Cardiac septum (tissue), 1 donor: Measurements from ENCODE around the gene CST7. TPM values are rescaled to one million over a fixed set of nuclear protein-coding genes. Genes with fewer than 3 reads are reported as not detected.
A peak's percentile ranks its signal among the peaks of the same experiment; 100 is the strongest.
"Not testable (repeated sequence)": the region's sequence is repeated elsewhere in the genome, so short reads cannot be mapped to it uniquely, and the experiment has no call there.

Experiments
- DNase-seq: peaks from one replicate; pipeline ENCODE4 v3.0.0-alpha.2; 2020; ENCODE audit warnings: low spot score
- intact Hi-C: fragments of 100-400 bp; cut with DNase I; formaldehyde crosslinking; loops from one replicate; pipeline ENCODE4 v1.14.0; 2022
- total RNA-seq: library from RNA; stranded (reverse); fragmentation: NEBNext Ultra II Directional; extraction: Animal tissue kit (Norgen Biotek cat#: 25700); gene quantifications from one replicate; pipeline ENCODE4 v1.2.1, GENCODE V29; 2021
- donor health status: DM: no; HTN: no; CAD: no.

CST7 gene
- total RNA-seq, 1 donor from 2014 or later: 1.6 TPM

- intact Hi-C loops: loop anchor here (1.0 to 5.0 kb wide), 3 partner anchors 71 to 403 kb away; no protein-coding TSS in a partner anchor
Measured at GRCh38 chr20:24994186-24994465, 45.1 kb downstream of the CST7 start.

GRCh38 chr20:24994470-24995368 is 45.6 kb downstream of the CST7 start:
- intact Hi-C loops: loop anchor here (1.0 to 5.0 kb wide), 3 partner anchors 71 to 403 kb away; no protein-coding TSS in a partner anchor
- peak; percentile 87 for DNase-seq

More at GRCh38 chr20:24994186-24994465, 45.1 kb downstream of the CST7 start:
- no peak for DNase-seq

DNA sequence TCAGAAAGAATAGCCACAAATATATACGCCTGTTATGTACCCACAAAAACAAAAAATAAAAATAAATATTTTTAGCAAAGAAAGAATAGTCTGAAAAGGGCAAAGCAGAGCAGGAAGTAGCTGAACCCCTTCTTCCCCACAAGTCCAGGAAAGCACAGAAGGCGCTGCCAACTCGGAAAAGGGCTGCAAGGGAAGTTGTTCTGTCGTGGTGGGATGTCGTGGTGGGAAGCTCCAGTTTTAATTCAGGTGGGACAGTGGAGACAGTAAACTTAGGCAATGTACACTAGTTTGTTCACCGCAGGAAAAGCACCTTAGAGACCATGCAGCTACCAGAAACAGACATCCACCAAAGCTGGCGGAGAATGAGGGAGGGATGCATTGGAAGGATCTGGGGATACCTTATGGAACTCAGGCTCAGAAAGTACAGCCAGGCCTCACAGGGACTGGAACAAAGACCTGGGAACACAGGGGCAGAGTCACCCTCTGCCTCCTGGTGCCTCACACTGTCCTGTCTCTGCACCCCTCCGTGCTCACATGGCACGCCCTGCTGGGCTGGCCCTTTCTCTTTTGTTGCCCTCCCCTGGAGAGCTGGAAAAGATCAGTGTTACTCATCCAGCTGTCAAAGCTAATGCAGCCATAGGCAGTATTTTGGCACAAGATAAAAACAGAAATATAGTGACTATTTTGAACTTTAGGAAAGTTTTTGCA is 46.8 kb downstream of the CST7 start:
- intact Hi-C loops: loop anchor here (2.0 kb wide), 1 partner anchor 251 kb away; no protein-coding TSS in a partner anchor
- peak; percentile 70 for DNase-seq

- intact Hi-C loops: no loop called here
- peak; percentile 51 for DNase-seq
Measured at GRCh38 chr20:24996449-24997377, 47.6 kb downstream of the CST7 start.

DNA sequence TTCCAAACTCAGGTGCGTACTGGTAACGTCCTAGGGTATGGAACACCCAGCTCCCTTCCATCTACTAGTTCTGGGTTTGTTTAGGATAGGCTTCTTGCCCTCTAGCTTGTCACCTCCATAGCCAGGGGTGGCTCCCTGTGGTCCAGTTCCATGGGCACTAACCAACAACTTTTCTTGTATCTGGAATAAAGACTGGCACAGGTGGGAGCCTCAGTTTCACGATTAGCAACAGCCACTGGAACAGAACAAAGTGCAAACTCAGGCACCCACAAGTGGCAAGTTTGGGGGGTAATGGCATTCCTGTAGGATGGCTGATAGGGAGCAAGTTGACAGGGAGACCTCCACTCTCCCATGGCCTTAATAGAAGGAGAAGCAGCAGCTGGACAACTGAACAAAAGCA is 49.1 kb downstream of the CST7 start:
- peak; percentile 27 for DNase-seq
- intact Hi-C loops: no loop called here

GRCh38 chr20:24998631-24999445 is 49.8 kb downstream of the CST7 start:
- intact Hi-C loops: no loop called here
- DNase-seq: peak; percentile 33

DNA sequence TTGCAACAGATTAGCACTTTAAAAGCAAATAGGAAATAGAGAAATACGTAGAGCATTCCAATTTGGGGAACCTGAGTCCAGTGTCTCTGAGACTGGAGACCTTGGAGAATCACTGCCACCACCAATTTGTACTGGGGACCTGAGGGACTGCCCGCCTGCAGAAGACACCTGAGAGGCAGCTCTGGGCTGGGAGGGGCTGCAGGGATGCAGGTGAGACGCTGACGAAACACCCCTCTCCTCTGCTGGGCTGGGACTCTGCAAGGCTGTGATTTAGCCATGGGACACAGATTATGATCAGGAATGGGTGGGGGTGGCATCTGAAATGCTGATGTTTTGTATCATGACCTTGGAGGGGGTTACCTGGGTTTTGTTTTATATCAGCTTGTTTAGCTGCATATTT is 50.5 kb downstream of the CST7 start:
- intact Hi-C loops: no loop called here
- DNase-seq: peak; percentile 38

DNA sequence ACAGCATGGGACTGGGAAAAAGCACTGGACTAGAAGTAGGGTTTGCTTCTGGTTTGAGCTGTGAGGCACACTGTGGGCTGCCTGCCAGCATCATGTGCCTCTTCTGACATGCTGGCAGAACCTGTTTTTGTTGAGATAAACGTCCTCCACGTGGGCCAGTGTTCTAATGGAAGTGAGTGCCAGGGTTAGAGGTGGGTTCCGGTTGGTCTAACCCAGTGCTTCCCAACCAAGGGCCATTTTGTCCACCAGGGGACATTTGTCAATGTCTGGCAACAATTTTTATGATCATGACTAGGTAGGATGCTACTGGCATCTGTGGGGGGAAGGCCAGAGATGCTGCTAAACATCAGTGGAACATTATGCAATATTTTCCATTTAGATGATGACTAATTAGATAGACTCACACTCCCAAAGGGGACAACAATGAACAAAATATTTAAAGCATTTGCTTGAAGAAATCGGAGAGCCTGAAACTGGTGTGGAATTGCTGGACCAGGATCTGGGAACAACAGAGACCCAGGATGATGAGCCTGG is 51.3 kb downstream of the CST7 start:
- peak; percentile 73 for DNase-seq
- intact Hi-C loops: no loop called here

DNA sequence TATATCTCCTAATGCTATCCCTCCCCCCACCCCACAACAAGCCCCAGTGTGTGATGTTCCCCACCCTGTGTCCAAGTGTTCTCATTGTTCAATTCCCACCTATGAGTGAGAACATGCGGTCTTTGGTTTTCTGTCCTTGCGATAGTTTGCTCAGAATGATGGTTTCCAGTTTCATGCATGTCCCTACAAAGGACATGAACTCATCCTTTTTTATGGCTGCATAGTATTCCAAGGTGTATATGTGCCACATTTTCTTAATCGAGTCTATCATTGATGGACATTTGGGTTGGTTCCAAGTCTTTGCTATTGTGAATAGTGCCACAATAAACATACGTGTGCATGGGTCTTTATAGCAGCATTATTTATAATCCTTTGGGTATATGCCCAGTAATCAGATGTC is 52.3 kb downstream of the CST7 start:
- DNase-seq, intact Hi-C loops: not testable (repeated sequence)

GRCh38 chr20:25003002-25003401 is 53.9 kb downstream of the CST7 start:
- no peak for DNase-seq
- intact Hi-C loops: no loop called here

DNA sequence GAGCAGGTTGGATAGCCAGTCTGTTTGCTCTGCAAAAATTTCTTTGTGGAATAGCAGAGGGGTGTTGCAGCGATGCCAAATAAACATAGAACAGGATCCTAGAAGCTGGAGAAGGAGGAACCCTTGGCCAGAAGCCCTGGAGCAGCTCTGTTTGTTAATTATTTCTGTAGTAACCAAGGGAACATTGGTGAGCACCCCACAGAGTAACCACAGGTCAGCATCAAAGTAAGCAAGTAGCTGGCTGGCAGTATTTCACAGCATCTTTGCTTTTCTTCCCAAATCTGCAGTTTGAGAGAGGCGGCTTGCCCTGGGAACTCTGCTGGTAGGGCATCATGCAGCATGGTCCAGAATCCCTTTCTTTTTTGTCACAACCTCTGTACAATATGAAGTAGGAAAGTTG is 56.2 kb downstream of the CST7 start:
- DNase-seq: peak; percentile 36
- intact Hi-C loops: loop anchor here (2.0 kb wide), 1 partner anchor 16 kb away; no protein-coding TSS in a partner anchor

- peak; percentile 74 for DNase-seq
- intact Hi-C loops: loop anchor here (2.0 kb wide), 1 partner anchor 15 kb away; no protein-coding TSS in a partner anchor
Measured at GRCh38 chr20:25005661-25006060, 56.6 kb downstream of the CST7 start.

DNA sequence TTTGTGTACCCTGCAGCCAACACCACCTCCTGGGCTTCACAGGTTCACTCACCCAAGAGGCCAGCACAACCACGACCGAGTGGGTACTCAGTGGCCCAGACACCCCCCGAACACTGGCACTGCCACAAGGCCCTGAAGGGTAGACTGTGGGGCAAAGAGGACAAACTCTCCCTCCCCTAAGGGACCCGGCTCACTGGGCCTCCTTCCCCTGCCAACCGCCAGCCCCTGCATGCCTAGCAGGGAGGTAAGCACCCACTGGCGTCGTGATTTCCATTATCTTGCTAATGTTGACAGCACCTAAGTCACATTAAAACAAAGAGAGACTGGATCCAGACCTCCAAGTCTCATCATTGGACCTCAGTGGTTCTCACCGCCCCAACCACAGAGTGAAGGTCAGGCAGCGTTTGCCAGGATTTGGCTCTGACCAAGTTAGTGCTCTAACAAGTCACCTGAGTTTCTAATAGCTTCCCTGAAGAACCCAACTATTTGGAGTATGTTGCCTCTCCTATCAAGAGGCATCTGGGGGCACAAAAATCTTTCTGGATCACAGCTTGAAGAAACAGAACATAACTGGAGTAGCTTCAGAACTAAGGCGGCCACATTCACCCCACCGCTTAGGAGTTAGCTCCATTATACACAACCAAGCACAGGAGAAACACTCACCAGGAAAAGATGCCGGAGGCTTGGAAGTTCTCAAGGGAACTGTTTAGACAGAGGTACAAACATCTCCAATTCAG is 57.5 kb downstream of the CST7 start:
- DNase-seq: peak; percentile 66
- intact Hi-C loops: no loop called here

DNA sequence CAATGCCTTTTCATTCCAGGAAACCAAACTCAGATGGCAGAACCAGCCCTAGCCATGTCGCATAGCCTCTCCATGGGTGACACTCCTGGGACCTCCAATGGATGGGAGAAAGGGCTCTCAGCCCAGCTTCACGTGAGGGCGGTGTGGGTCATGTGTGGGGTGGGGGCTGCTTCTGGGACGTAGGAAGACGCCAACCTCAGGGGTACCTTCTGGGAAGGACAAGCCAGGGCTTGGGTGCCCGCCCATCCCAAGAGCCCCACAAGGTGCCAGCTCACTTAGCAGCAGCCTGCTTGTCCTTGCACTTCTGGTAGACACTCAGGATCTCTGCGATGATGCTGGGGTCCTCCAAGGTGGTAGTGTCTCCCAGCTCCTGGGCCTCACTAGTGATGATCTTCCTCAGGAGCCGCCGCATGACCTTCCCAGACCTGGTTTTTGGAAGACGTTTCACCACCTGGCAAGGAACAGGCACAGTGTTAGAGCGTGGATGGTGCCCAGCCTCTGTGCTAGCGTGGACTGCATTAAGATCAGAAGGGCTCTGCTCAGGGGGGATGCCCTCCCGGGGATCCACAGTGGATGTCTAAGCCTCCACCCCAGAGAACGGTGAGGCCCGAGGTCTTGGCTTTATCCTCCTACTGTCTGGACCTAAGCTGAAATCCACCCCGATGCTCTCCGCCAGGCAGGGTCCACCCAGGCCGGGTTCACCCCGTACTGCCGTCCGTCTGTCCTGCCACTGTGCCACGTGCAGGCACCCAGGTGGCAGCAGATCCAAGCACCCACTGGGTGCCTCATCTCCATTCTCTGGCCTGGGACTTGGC is 58.6 kb downstream of the CST7 start:
- intact Hi-C loops: no loop called here
- DNase-seq: peak; percentile 72

DNA sequence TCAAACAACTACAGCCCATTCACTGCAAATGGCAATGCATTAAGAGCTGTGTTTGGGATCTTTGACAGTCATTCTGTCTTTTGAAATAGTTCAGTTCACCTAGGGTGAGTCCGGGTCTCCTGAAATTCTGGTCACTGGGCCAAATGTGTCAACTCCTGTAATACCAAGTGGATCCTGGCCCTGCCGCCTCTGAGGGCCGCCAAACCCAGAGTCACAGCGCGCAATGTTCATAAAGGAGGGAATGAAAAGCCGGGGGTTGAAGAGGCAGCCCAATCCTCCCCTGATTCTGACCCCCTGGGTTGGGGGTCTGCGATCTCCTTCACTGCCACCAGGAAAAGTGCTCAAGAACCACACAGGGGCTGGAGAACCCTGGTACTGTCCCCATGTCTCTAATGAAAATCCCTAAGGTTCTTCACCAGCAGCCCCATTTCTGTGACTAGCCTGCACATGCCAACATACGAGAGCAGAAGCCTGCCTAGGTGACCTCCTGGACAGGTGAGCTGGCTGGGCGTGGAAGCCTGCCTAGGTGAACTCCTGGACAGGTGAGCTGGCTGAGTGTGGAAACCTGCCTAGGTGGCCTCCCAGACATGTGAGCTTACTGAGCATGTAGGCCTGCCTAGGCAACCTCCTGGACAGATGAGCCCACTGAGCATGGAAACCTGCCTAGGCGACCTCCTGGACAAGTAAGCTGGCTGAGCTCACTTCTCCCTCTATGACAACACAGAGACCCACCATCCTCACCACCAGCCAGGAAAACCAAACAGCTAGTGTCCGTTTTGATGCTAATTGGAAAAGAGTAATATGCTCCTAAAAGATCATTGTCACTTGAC is 59.5 kb downstream of the CST7 start:
- DNase-seq: peak; percentile 60
- intact Hi-C loops: no loop called here
